Stimulated activated CD8-positive, alpha-beta memory T cell treated with anti-CD3 and anti-CD28 coated beads, Interleukin-4, amount 100 ng/mL, for 4 hours (primary cell): ENCODE measurements around the gene FSCN2.

Experiments used
- DNase-seq, 2 donors: peaks; one replicate each; pipeline ENCODE4 v3.0.0-alpha.2; 2020; ENCODE audit warnings: low read depth in 2 of 2, low spot score in 1 of 2

FSCN2 gene

GRCh38 chr17:81538651-81539570, 10.7 kb downstream of the FSCN2 start:
- no peak for DNase-seq

GRCh38 chr17:81539571-81539900, 11.4 kb downstream of the FSCN2 start:
- no peak for DNase-seq

- DNase-seq: no peak
Observed at GRCh38 chr17:81539961-81540675, 11.9 kb downstream of the FSCN2 start.

GRCh38 chr17:81540676-81541027, 12.5 kb downstream of the FSCN2 start:
- no peak for DNase-seq

- no peak for DNase-seq
Observed at GRCh38 chr17:81541123-81541522, 12.9 kb downstream of the FSCN2 start.

- DNase-seq: no peak
Observed at GRCh38 chr17:81542431-81543338, 14.5 kb downstream of the FSCN2 start.

GRCh38 chr17:81543339-81543675, 15.1 kb downstream of the FSCN2 start:
- no peak for DNase-seq

GRCh38 chr17:81543756-81544155, 15.6 kb downstream of the FSCN2 start:
- DNase-seq: no peak

GRCh38 chr17:81544281-81544974, 16.3 kb downstream of the FSCN2 start:
- DNase-seq: no peak

GRCh38 chr17:81545160-81545949, 17.2 kb downstream of the FSCN2 start:
- DNase-seq: no peak

GRCh38 chr17:81546906-81547613, 18.9 kb downstream of the FSCN2 start:
- no peak for DNase-seq

- DNase-seq: no peak
Observed at GRCh38 chr17:81547614-81547982, 19.4 kb downstream of the FSCN2 start.

- no peak for DNase-seq
Observed at GRCh38 chr17:81549031-81549557, 20.9 kb downstream of the FSCN2 start.

GRCh38 chr17:81549826-81550225, 21.6 kb downstream of the FSCN2 start:
- no peak for DNase-seq

- DNase-seq: no peak
Observed at GRCh38 chr17:81550285-81550684, 22.1 kb downstream of the FSCN2 start.

- DNase-seq: no peak
Observed at GRCh38 chr17:81550830-81551457, 22.8 kb downstream of the FSCN2 start.

- DNase-seq: no peak
Observed at GRCh38 chr17:81551458-81552243, 23.5 kb downstream of the FSCN2 start.
